ENCODE results near the gene PHACTR1. TPM values are rescaled to one million over a fixed set of nuclear protein-coding genes. Genes with fewer than 3 reads are reported as not detected.
A peak's percentile ranks its signal among the peaks of the same experiment; 100 is the strongest.

The PHACTR1 gene
- total RNA-seq, 1 donor from 2014 or later = 8.5 TPM

- TF ChIP-seq EZH2 (IDR thresholded peaks at IDR 0.05; ENCODE audit: insufficient read depth, low read length) = no peak
- TF ChIP-seq, protein P1, sequence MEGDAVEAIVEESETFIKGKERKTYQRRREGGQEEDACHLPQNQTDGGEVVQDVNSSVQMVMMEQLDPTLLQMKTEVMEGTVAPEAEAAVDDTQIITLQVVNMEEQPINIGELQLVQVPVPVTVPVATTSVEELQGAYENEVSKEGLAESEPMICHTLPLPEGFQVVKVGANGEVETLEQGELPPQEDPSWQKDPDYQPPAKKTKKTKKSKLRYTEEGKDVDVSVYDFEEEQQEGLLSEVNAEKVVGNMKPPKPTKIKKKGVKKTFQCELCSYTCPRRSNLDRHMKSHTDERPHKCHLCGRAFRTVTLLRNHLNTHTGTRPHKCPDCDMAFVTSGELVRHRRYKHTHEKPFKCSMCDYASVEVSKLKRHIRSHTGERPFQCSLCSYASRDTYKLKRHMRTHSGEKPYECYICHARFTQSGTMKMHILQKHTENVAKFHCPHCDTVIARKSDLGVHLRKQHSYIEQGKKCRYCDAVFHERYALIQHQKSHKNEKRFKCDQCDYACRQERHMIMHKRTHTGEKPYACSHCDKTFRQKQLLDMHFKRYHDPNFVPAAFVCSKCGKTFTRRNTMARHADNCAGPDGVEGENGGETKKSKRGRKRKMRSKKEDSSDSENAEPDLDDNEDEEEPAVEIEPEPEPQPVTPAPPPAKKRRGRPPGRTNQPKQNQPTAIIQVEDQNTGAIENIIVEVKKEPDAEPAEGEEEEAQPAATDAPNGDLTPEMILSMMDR (IDR thresholded peaks at IDR 0.05; ENCODE audit: insufficient read depth, low read depth, low read length) = no peak
- Mint-ChIP-seq H3K27ac (ENCODE audit: unreplicated experiment) (peak overlapping the region; percentile 98), H3K4me1 (ENCODE audit: low read depth, unreplicated experiment) (peaks cover 38% of the 10 kb centered on the region), H3K4me3 (ENCODE audit: unreplicated experiment) (no peak overlapping the region), H3K9me3 (ENCODE audit: unreplicated experiment) (no peaks in the 10 kb centered on the region), H3K36me3 (ENCODE audit: low read depth, unreplicated experiment) (peaks cover 4% of the 10 kb centered on the region), H3K27me3 (ENCODE audit: low read depth, unreplicated experiment) (no peaks in the 10 kb centered on the region)
- peaks cover under 1% of the 10 kb centered on the region for H3K4me1 ChIP-seq (ENCODE audit: insufficient read depth, low read length)
- no peak overlapping the region for H3K9ac ChIP-seq (ENCODE audit: low read length)
- H4K20me1 ChIP-seq (ENCODE audit: insufficient read depth, low read length) = no peaks in the 10 kb centered on the region
- no peak overlapping the region for H2AFZ ChIP-seq (ENCODE audit: low read depth, low read length)
- FAIRE-seq (no peak), DNase-seq (ENCODE audit: low read depth) (no peak)
- no peak overlapping the region for H3K4me3 ChIP-seq (ENCODE audit: insufficient read depth, low read depth, low read length)
- H3K4me2 ChIP-seq (ENCODE audit: low read length) = no peak overlapping the region
- H3K27ac ChIP-seq (ENCODE audit: low read depth, low read length) = no peak overlapping the region
- H3K9me3 ChIP-seq (ENCODE audit: insufficient read depth, low read depth, low read length) = no peaks in the 10 kb centered on the region
- H3K36me3 ChIP-seq (ENCODE audit: insufficient read depth, low read length) = no peaks in the 10 kb centered on the region
- no peaks in the 10 kb centered on the region for H3K79me2 ChIP-seq (ENCODE audit: insufficient read depth, low read length)
- no peaks in the 10 kb centered on the region for H3K27me3 ChIP-seq (ENCODE audit: insufficient read depth, low read length)
These were observed 557.6 kb downstream of the PHACTR1 start for GRCh38 chr6:13273931-13274706.

DNA sequence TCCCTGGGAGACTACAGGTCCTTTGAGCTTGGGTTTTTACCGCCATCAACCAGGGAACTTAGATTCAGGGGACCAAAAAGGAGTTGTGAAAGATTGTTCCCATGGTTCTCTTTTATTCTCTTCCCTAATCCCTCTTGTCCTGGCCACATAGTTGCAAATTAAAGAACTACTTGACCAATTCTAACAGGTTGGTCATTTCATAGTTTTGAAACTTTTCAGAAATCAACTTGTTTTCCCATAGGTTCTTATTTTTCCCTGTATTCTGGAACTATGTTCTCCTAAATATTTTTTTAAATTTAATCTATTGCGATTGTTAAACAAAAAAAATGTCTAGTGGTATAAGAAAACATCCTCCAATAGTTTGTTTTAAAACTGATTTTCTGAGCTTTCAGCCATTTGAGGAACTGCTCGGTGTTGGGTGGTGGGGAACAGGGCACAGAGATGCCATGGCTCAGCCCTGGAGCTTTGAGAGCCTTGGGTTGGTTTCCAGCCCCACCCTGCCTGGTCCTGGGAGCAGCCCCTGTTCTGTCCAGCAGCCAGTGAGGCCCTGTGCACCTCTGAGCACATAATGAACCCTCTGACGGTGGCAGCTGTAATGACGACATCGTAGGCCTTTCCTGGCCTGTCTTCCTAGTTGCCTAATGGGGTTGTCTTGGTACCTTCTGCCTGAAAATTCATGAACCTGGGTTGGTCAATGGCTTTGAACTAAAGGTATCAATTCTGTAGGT, 558.3 kb downstream of the PHACTR1 start:
- Histone ChIP-seq H3K9ac (ENCODE audit: low read length) (no peak overlapping the region), H3K9me3 (ENCODE audit: insufficient read depth, low read depth, low read length) (no peaks in the 10 kb centered on the region), H2AFZ (ENCODE audit: low read depth, low read length) (no peak overlapping the region), H3K36me3 (ENCODE audit: insufficient read depth, low read length) (no peaks in the 10 kb centered on the region), H3K4me2 (ENCODE audit: low read length) (no peak overlapping the region), H3K4me1 (ENCODE audit: insufficient read depth, low read length) (no peaks in the 10 kb centered on the region), H3K27ac (ENCODE audit: low read depth, low read length) (no peak overlapping the region), H3K4me3 (ENCODE audit: insufficient read depth, low read depth, low read length) (no peak overlapping the region), H3K79me2 (ENCODE audit: insufficient read depth, low read length) (no peaks in the 10 kb centered on the region), H3K27me3 (ENCODE audit: insufficient read depth, low read length) (no peaks in the 10 kb centered on the region), H4K20me1 (ENCODE audit: insufficient read depth, low read length) (no peaks in the 10 kb centered on the region)
- Mint-ChIP-seq H3K27me3 (ENCODE audit: low read depth, unreplicated experiment) (no peaks in the 10 kb centered on the region), H3K36me3 (ENCODE audit: low read depth, unreplicated experiment) (peaks cover 4% of the 10 kb centered on the region), H3K4me1 (ENCODE audit: low read depth, unreplicated experiment) (peaks cover 32% of the 10 kb centered on the region), H3K9me3 (ENCODE audit: unreplicated experiment) (no peaks in the 10 kb centered on the region), H3K27ac (ENCODE audit: unreplicated experiment) (peak overlapping the region; percentile 98), H3K4me3 (ENCODE audit: unreplicated experiment) (no peak overlapping the region)
- FAIRE-seq = no peak
- no peak for DNase-seq (ENCODE audit: low read depth)
- TF ChIP-seq, protein P1 (IDR thresholded peaks at IDR 0.05; ENCODE audit: insufficient read depth, low read depth, low read length) = no peak
- TF ChIP-seq EZH2 (IDR thresholded peaks at IDR 0.05; ENCODE audit: insufficient read depth, low read length) = no peak

Measured in astrocyte (in vitro differentiated cells and primary cell).